GM20431 (cell line): ENCODE results near the gene GCK.

Experiments
- in situ Hi-C: fragments of 300-500 bp; cut with MseI, MboI; formaldehyde crosslinking; loops from one replicate; pipeline ENCODE4 v1.15.0; 2020; ENCODE audit warnings: low sequenced_read_pairs; ENCODE audit not compliant: unreplicated experiment

GCK gene

DNA sequence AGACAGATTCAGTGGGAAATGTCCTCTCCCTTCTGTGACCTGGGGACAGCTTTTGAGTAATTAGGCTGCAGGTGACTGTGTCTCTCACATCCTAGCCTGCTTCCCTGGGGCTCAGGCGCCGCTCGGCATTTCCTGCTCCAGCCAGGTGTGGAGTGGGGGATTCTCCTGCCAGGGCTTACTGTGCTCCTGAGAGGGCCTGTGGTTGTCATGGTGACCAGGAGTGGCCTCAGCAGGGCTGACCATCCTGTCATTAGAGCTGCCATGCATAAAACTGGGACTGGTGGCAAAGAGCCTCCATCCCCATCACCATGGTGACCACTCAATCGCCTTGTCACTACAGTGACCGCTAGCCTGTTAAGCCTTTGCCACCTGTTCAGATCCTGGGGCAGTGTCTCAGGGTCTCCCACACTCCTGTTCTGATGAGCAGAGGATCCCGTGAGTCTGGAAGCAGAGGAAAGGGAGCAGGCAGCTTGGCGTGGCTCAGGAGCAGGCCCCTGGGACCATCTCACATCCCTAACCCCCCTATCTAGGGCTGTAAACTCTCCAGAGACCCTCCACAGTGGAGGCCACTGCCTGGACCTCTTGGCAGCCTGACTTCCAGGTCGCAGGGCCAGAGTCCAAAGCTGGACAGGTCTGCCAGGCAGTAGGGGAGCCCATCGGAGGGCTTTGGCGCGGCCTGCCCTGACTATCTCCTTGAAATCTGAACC is at the start of gene GCK:
TSS of gene GCK (minus strand) at position 154 of the 707 bp plus-strand sequence. CDS start 486 bp downstream, outside the sequence.
- in situ Hi-C loops = no loop called here

DNA sequence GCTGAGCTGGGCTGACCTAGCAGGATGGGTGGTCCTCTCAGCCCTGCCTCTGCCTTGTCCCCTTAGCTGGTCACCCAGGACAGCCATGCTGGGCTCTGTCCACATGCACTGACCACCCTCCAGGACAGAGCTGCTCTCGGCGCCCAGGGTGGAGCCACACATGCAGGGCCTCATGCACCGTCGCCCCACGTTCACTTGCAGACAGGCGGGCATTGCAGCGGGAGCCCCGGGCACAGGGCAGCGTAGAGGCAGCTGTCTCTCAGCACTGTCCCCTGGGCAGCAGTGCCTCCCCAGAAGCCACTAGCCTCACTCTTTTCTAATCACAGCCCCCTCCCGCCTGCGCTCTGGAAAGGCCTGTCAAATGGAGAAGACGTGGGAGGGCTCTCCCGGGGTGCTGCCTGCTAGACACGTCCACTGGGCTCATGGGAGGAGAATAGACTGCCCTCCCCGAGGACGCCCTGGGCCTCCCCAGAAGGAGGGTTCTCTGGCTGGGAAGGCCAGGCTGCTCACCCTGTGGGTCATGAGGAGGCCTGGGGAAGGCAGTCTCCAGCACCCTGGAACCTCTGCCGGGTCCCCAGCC is 49.0 kb upstream of the GCK start:
- in situ Hi-C loops = loop anchor here (25.0 kb wide), 1 partner anchor 249 kb away; the partner anchor contains the start of gene NUDCD3

DNA sequence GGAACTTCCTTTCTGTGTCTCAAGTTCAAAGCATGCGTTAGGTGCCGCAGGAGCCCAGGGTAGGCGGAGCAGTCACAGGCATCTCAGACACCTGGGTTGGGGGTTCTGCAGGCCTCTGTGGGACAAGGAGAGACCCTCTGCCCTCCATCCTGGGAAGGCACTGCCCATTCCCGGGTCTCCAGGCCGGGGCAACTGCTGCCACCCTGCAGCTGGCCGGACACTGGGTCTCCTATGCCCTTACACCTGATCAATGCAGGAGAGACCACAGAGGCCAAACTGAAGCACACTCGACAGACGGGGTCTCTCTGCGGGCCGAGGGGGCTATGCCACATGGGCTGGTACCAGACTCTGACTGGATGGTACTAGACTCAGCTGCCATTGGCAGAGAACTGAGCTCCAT is 48.5 kb upstream of the GCK start:
- in situ Hi-C loops = loop anchor here (25.0 kb wide), 1 partner anchor 250 kb away; the partner anchor contains the start of gene NUDCD3

DNA sequence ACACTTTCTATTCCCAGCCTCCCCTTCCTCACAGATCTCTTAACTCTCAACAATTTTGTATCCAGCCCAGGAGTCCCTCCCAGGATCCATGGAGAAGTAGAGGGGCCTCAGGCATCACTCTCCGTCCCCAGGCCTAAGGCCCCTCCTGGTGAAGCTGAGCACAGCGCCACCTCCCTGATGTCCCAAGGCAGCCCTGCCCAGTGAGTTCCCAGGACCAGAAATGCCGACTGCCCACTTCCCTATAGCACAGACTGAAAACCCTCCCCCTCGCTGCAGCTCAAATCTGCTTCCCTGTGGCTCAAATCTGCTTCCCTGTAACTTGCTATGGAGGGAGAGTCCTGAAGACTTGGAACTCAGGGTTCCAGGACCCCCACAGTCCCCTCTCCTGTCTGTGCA is 47.1 kb upstream of the GCK start:
- in situ Hi-C loops = loop anchor here (25.0 kb wide), 1 partner anchor 251 kb away; the partner anchor contains the start of gene NUDCD3

DNA sequence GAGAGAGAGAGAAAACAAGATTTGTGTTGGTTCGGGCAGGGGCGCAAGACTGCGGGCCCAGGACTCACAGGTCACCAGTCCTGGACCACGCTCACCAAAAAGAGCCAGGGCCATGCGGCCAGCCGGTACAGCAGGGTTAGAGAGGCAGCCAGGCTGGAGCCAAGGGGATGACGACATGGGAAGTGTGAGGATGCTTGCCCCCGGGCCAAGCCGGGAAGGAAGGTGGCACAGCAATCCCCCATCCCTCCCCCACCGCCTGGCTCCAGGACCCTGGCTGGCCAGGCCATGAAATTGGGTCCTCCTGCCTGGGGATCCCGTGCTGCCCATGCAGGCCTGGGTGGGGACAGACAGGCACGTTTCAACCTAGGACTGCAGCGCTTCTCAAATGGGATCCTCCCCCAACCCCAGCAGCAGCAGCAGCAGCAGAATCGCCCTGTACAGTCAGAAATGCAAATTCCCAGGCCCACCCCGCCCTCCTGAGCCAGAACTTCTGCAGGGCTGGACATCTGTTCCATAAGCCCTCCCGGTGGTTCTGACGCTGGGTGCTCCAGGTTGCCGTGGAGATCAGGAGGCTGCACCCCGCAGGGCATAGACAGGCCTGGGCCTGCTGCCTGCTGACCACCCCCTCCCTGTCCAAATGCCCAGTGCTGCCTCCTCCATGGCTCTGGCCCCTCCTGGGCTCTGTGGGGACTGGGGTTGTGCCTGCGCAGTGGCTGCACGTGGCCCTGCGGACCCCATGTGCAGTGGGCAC is 46.5 kb upstream of the GCK start:
- in situ Hi-C loops = loop anchor here (25.0 kb wide), 1 partner anchor 252 kb away; the partner anchor contains the start of gene NUDCD3

DNA sequence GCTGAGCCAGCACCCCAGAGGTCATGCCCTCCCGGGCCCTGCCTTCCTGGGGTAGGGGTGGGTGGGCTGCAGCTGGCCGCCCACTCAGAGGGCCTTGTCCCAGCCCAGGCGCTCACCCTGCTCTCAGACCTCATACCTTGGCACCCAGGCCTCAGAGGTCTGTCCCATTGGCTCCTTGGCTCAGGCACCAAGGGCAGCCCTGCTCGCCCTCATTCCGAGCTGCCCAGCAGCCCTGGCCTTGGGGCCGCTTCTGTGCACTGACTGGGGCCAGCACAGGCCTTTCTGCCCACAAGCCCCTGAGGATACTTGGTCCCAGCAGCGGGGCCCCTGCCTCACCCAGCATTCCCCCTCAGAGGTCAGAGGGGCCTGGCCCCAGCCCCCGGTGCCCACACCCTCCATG is 45.8 kb upstream of the GCK start:
- in situ Hi-C loops = loop anchor here (25.0 kb wide), 1 partner anchor 252 kb away; the partner anchor contains the start of gene NUDCD3

DNA sequence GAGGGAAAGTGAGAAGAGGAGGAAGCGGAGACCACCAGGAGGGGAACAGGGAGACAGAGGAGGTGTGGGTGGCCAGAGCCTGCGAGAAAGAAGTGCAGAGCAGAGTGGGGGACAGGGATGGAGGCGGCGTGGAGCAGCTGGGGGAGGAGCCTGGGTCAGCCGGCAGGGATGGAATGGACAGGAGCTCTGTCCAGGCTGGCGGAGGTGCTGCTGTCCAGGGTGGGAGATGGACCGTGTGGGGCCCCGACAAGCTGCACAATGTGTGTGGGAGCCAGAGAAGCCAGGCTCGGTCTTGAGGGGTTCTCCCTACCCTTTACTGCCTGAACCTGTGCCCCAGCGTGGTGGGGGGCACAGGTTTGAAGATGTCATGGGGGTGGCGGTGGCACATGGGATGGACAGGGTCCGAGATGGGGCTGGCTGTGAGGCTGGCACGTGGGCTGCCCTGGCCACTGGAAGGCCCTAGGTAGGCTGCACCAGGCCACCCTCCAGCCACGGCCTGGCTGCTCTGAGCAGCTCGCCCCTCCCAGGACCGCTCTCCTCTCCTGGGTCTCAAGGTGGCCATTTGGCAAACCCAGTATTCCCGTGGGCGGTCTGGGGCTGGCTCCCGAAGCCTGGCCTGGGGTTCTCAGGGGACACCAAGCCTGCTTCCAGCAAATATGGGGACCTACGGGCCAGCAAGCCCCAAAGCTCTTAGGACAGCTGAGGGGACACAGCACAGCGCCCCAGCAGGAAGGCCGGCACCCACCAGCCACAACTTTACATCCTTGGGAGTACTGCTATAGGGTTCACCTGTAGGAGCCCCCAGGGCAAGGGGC is 43.9 kb upstream of the GCK start:
- in situ Hi-C loops = loop anchor here (25.0 kb wide), 1 partner anchor 254 kb away; the partner anchor contains the start of gene NUDCD3

DNA sequence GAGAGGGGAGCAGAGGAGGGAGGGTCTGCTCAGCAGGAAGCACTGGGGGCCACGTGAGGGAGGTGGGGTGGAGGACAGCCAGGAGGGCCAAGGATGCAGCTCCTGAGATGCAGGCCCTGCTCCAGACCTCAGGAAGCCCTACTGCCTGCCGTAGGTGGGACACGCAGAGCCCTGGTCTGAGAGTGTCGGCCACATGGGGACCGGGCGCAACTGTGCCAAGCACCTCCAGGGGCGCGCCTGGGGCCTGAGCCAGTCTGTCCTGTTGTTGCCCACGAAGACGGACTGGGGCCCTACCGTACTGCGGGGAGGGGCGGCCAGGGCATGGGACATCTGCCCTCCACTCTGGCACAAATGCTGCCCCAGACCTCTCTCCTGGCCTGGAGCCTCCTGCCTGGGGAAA is 43.2 kb upstream of the GCK start:
- in situ Hi-C loops = loop anchor here (25.0 kb wide), 1 partner anchor 255 kb away; the partner anchor contains the start of gene NUDCD3

DNA sequence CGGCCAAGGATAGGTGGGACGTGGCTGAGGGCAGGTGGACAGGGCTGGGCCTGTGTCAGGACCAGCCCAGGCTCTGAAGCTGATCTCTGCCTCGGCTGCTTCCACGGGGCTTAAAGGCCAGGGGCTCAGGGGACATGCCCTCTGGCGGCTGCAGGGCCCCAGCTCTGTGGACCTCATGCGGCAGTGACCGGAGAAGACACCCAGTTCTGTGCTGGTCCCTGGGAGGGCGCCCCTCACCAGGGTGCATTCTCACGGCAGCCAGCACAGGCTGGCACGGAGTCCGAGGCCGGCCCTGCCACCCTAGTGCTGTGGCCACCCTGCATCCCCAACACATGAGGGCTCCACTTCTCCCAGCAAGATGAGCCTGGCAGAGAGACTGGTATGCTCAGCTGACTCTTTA is 41.8 kb upstream of the GCK start:
- in situ Hi-C loops = loop anchor here (25.0 kb wide), 1 partner anchor 256 kb away; the partner anchor contains the start of gene NUDCD3

DNA sequence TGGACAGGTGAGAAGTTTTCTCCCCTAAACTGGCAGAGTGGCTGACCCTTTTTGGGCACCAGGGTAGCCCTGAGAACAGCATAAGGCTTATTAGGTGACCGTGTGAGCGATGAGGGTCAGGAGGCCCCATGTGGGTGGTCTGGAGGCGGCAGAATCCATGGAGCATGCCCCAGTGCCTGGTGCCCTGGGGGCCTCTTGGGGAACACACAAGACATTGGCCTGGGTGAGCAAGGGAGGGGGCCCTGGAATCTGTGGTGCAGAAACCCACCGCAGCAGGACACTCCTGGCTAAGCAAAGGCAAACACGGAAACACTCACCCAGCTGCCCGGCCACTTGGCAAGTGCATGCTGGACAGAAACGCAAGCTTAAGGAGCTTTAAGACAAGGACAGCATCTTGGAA is 41.0 kb upstream of the GCK start:
- in situ Hi-C loops = loop anchor here (25.0 kb wide), 1 partner anchor 257 kb away; the partner anchor contains the start of gene NUDCD3

DNA sequence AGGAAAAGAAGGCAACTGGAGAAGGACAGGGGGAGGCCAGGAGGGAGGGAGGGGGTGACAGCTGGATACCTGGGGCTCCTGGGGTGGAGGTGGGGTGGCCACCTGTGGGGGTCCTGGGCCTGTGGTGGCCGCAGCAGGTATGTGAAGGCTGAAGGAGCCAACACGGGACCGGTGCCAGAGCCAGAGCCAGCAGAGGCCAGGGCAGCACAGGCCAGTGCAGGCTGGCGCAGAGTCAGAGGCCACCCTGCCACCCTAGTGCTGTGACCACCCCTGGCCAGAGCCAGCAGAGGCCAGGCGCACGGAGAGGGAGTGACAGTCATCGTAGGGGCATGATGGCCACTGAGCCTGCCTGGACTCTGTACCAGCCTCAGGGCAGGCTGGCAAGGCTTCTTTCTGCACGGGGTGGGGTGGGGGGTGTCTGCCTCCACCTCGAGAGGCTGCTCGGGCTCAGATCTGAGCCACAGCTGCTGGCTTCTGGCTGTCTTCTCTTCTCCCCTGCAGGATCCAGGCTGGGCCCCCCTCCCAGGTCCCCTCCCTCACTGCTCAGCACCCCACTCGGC is 40.4 kb upstream of the GCK start:
- in situ Hi-C loops = loop anchor here (25.0 kb wide), 1 partner anchor 258 kb away; the partner anchor contains the start of gene NUDCD3

DNA sequence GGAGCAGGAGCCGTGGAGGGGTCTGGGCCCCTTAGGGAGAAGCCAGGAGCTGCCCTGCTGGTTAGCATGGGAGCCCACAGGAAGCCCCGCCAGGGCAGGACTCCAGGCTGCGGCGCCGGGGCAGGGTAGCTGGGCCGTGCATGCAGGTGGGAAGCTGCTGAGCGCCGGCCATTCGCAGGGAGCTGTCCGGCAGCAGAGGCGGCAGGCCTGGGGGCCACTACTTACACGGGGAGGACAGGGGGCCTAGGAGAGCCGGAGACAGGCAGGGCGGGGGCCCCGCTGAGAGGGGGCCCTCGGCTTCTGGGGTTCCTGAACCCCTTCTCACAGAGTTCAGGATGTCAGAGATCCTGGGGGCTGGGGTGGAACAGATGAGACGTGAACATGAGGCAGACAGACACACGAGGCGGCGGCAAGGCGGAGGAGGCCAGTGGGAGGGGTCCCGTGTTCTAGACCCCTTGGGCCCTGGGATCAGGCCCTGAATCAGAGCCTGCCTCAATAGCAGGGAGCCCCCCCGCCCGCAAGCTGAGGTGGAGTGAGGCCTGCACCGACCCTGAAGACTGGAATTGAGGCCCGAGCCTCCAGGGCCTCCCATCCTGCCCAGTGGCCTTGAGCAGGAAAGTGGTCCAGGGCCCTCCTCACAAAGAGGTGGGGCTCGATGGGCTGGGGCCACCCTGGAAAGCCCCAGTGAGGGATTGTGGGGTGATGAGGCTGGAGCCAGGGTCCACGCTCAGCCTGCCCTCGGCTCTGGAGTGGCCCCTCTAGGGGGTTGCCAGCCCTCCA is 39.5 kb upstream of the GCK start:
- in situ Hi-C loops = loop anchor here (25.0 kb wide), 1 partner anchor 259 kb away; the partner anchor contains the start of gene NUDCD3

DNA sequence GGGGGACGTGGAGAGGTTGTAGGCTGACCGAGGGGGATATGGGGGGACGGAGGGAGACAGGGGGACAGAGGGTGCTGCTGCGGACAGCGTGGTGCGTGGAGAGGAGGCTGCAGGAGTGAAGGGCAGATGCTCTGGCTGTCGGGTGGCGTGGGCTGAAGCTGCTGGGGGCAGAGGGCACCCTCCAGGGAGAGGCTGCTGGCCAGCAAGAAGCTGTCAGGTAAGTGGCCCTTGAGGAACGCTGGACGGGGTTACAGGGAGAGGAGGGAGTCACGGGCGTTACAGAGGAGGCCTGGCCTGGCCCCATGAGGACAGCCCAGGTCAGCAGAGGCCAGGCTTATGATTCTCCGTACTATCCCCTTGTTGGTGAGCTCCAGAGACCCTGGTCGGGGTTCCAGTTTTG is 38.7 kb upstream of the GCK start:
- in situ Hi-C loops = loop anchor here (25.0 kb wide), 1 partner anchor 259 kb away; the partner anchor contains the start of gene NUDCD3

DNA sequence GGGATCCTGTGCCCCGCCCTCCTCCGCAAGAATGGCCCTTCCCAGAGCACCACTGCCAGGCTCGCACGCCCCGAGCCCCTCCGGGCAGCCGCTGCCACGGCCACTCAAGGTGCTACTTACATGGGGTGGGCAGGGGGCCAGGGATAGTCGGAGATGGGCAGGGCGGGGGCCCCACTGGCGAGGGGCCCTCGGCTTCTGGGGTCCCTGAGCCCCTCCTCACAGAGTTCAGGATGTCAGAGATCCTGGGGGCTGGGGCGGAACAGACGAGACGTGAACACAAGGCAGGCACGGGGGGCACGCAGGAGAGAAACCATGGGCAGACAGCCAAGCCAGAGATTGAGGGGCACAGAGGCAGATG is 37.1 kb upstream of the GCK start:
- in situ Hi-C loops = loop anchor here (25.0 kb wide), 1 partner anchor 261 kb away; the partner anchor contains the start of gene NUDCD3

DNA sequence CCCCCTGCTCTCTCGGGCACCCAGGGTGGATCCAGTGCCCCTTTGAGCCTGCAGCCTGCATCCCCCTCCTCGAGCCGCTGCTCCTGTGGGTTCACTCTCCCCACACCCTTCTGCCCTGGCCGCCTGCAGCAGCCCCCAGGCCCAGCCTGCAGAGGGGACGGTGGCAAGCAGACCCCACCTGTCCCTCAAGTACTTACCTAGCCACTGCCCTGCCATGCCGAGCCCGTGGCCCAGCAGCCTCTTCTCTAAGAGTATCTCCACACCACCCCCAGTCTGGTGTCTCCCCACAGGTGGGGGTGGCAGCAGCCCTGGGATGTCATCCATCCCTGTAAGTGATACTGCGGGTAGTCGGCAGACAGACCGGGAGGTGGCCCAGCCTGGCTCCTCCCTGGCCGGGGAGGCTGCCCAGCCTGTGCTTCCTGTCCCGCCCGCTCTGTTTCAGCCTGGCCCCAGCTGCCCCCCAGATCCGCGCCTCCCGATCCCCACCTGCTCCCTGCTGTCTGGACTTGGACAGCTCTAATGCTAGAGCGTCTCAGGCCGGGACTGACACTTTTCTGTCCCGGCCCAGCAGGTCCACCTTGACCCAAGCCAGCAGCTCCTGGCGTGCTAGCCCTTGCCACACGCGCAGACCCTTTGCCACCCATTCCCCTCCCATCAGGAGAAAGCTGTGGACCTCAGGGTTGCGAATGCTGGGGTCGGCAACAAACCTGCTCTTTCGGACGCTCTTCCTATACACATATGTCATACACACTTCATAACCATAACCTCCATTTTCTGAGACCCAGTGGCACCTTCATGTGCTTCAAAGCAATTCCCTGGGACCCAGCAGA is 36.5 kb upstream of the GCK start:
- in situ Hi-C loops = loop anchor here (25.0 kb wide), 1 partner anchor 262 kb away; the partner anchor contains the start of gene NUDCD3

DNA sequence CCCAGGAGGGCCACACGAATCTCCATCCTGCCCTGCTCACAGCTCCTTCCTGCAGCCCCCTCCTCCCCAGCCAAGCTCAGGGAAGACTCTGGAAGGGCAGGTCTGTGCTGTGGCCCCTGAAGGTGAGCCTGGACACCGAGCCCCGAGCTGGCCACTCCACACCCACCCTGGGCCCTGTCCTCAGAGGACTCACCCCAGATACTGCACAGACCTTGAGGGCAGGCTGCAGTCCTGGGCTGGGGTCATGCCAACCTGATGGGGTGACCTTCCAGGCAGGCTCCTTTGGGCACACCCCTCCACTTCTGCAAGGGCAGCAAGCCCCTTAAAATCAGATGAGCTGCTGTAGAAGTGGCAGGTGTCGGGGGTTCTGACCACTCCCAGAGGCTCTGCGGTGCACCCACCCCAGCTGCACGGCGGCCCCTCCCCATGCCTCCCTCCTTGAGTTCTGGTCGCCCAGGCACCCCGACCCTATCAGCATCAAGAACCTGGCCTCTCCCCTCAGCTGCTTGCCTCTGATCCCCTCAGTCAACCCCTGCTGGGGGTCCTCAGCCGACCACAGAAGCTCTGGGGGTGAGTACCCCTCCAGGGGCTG is 35.8 kb upstream of the GCK start:
- in situ Hi-C loops = loop anchor here (25.0 kb wide), 1 partner anchor 262 kb away; the partner anchor contains the start of gene NUDCD3
